Measurements from ENCODE around the gene PTCD1.
"Not testable (repeated sequence)": the region's sequence is repeated elsewhere in the genome, so short reads cannot be mapped to it uniquely, and the experiment has no call there.

The PTCD1 gene

GRCh38 chr7:99449326-99449725, 10.7 kb upstream of the PTCD1 start:
- DNase-seq (ENCODE audit: low read depth in 3 of 3), result no peak

- no peak for DNase-seq (ENCODE audit: low read depth in 3 of 3)
Observed at GRCh38 chr7:99448855-99449254, 10.3 kb upstream of the PTCD1 start.

- DNase-seq (ENCODE audit: low read depth in 3 of 3), result no peak
Observed at GRCh38 chr7:99447943-99448342, 9.3 kb upstream of the PTCD1 start.

DNA sequence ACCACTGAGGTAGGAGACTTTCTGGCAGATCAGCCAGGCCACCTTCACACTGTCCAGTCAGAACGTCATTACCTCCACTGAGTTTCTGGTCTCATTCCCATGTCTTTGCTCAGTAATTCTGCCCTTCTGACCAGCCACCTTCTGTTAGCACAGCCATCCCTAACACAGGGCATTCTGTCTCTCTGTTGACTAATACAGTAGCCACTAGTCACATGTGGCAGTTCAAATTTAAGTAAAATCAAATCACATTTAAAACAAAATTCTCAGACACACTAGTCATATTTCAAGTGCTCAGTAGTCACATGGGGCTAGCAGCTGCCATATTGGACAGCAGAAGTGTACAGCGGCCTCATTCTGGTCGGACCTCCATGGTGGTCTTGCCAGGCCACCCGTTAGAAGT, 7.5 kb upstream of the PTCD1 start:
- no peak for DNase-seq (ENCODE audit: low read depth in 3 of 3)

- DNase-seq (ENCODE audit: low read depth in 3 of 3), result no peak
Observed at GRCh38 chr7:99440195-99440594, 1.6 kb upstream of the PTCD1 start.

DNA sequence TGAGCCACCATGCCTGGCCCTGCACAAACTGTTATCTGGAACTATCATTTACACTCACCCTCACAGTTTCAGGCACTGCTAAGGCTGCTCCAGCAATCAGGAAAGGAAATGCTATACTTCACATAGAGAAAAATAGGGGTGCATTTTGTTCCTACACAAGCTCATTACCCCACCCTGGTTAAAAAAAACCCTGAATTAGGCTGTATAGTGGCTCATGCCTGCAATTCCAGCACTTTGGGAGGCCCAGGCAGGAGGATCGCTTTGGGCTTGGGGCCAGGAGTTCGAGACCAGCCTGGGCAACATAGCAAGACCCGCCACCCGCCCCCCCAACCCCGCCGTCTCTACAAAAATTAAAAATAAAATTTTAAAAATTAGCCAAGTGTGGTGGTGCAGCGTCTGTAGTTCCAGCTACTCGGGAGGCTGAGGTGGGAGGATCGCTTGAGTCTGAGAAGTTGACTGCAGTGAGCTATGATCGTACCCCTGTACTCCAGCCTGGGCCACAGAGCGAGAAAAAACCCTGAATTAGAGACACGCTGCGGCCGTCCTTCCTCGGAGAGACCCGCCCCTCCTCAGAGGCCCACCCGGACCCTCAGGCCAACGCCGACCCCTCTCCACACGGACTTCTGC, 539 bp downstream of the PTCD1 start:
- no peak for DNase-seq (ENCODE audit: low read depth in 3 of 3)

DNA sequence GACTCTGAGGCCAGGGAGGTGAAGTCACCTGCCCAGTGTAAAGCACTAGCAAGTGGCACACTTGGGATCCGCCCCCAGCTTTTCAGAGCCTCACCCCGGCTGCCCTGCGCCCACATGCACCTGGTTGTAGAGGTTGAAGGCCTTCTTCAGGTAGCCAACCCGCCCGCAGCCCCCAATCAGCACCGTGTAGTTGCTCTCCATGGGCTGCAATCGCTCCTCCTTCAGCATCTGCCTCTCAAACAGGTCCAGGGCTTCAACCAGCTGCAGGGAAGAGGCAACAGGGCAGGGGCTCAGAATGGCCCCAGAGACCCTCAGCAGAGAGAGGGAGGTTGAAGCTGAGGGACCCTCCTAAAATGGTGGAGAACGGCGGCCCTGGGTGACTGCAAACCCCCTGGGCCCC, 5.4 kb downstream of the PTCD1 start:
- no peak for DNase-seq (ENCODE audit: low read depth in 3 of 3)

DNA sequence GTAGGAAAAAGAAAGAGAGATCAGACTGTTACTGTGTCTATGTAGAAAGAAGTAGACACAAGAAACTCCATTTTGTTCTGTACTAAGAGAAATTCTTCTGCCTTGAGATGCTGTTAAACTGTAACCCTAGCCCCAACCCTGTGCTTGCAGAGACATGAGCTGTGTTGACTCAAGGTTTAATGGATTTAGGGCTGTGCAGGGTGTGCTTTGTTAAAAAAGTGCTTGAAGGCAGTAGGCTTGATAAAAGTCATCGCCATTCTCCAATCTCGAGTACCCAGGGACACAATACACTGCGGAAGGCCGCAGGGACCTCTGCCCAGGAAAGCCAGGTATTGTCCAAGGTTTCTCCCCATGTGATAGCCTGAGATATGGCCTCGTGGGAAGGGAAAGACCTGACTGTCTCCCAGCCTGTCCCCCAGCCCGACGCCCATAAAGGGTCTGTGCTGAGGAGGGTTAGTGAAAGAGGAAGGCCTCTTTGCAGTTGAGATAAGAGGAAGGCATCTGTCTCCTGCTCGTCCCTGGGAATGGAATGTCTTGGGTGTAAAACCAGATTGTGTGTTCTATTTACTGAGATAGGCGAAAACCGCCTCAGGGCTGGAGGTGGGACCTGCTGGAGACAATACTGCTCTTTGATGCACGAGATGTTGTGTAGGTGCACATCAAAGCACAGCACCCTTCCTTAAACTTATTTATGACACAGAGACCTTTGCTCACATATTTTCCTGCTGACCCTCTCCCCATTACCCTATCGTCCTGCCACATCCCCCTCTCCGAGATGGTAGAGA, 6.7 kb downstream of the PTCD1 start:
- DNase-seq (ENCODE audit: low read depth in 3 of 3), result not testable (repeated sequence)

DNA sequence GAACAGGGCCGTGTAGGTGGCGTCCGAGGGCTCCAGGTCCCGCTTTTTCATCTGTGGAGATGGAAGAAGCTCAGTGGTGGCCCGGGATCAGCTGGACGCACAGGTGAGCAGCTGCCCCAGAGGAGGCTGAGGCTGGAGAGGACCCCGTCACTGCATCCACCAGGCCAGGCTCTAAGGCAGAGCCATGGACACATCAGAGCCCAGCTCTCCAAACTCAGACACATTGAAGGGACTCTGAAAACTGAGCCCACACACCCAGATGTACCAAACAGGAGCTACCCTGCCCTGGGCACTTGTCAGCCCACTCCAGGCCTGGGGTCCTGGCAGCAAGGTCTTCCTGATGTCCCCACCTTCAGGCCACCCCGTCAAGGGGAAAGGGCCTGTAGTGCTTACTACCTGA, 8.8 kb downstream of the PTCD1 start:
- DNase-seq (ENCODE audit: low read depth in 3 of 3), result no peak

DNA sequence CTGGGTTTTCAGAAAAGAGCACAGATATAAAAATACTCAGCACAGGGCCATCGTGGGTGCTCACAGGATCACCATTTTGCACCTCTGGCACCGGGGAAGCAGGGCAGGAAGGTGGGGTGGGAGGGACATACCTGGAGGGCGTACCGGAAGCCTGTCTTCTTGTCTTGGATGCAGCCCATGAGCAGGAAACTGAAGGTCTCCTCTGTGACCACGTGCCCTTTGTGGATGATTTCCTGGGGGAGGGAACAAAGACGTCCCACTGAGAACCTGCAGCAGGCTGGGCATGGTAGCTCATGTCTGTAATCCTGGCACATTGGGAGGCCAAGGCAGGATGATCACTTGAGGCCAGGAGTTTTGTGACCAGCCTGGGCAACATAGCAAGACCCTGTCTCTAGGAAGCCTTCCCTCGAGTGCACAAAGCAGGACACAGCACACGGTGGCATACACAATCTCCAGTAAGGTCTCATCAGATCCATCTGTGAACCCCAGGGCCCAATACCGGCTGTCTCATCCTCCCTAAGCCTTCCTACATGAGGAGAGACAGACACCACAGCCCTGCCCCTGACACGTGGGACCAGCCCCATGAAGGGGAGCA, 9.5 kb downstream of the PTCD1 start:
- no peak for DNase-seq (ENCODE audit: low read depth in 3 of 3)

DNA sequence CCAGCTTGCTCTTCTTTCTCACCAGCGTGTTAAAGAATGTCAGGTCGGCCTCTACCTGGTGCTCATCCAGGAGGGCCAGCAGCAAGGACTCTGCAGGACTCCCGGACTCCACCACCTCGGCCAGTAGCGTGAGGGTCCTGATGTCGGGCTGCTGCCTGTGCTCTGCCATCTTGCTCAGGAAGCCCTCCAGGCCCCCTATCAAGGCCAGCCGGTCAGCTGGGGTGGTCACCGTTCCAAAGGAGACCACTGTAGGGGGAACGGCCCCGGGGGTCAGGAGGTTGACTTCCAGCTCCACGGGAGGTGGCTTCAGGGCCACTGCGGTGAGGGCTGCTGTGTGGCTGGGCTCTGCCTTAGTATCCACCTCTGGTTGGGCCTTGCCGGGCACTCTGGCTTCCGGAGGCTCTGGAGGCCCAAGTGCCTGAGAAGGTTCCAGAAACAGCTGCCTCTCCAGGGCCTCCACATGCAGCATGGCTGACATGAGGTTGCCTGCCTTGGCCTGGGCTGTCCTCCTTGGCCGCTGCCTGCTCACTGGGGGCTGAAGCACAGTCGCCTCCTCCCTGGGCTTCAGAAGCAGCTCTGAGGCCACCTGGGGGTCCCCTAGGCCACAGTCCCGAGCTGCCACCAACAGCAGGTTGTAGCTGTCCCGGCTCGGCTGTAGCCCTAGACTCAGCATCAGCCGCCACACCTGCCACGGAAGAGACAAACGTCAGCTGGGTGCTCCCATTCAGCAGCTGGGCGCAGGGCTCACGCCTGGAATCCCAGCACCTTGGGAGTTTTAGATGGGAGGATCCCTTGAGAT, 13.5 kb downstream of the PTCD1 start:
- DNase-seq (ENCODE audit: low read depth in 3 of 3), result no peak

DNA sequence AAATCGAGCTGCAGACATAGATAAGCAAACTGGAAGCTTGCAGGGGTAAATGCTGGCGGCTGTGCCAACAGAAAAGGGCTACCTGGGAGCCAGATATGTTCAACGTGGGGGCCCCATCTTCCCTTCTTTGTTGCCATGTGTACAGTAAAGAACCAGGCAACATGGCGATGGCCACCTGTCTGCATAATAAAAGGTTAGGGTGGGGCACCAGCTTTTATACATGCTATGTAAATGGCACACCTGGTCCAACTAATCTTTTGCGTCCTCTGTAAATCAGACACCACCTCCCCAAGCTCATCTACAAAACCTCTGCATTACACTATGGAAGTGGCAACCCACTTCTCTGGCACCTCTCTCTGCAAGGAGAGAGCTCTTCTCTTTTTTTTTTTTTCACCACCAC, 16.0 kb downstream of the PTCD1 start:
- no peak for DNase-seq (ENCODE audit: low read depth in 3 of 3)

DNA sequence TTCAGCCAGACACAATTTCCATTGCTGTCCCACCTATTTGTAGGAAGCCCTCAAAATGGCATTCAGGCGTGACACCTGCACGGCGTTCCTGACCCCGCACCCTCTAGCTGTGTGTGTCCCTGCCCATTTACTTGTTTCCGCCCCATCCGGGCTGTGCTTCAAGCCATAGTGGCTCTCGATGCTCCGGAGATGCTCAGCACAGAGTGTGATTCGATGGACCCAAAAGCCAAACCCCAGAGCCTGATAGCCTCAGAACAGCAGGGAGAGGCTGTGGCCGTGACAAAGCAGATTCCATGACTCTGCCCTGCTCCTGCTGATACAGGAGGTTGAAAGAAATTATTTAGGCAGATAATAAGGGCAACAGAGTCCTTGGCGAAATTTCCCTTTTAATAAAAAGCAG, 16.4 kb downstream of the PTCD1 start:
- no peak for DNase-seq (ENCODE audit: low read depth in 3 of 3)

- no peak for DNase-seq (ENCODE audit: low read depth in 3 of 3)
Observed at GRCh38 chr7:99420986-99421385, 17.6 kb downstream of the PTCD1 start.

GRCh38 chr7:99420213-99420612, 18.4 kb downstream of the PTCD1 start:
- DNase-seq (ENCODE audit: low read depth in 3 of 3), result no peak

DNA sequence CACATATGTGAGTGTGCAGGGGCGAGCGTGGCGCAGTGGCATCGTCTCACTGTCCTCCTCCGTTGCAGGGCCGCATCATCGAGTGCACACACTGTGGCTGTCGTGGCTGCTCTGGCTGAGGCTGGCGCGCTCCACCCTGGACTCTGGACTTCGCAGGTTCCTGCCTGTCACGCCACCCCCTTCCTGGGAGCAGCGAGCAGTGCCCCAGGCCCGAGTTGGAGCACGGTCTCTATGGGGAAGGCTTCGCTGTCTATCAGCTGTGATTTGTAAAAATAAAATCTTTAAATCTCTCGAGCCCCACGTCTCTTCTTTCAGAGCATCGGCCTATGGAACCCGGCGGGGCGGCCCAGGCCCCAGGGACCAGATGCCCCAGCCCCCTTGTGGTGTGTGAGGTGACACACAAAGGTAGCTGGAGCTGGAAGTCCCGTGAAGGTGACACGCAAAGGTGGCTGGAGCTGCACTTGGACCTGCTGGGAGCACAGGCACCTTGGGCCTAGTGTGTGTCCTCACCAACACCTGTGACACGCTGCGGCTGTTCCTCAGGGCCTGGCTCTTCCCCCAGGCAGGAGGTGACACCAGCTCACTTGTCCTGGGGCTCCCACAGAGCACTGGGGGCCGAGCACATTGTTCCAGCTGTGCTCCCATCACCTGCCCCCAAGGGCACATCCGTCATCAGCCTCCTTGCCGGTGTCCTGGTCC, 19.1 kb downstream of the PTCD1 start:
- no peak for DNase-seq (ENCODE audit: low read depth in 3 of 3)

GRCh38 chr7:99418260-99418659, 20.3 kb downstream of the PTCD1 start:
- no peak for DNase-seq (ENCODE audit: low read depth in 3 of 3)

DNA sequence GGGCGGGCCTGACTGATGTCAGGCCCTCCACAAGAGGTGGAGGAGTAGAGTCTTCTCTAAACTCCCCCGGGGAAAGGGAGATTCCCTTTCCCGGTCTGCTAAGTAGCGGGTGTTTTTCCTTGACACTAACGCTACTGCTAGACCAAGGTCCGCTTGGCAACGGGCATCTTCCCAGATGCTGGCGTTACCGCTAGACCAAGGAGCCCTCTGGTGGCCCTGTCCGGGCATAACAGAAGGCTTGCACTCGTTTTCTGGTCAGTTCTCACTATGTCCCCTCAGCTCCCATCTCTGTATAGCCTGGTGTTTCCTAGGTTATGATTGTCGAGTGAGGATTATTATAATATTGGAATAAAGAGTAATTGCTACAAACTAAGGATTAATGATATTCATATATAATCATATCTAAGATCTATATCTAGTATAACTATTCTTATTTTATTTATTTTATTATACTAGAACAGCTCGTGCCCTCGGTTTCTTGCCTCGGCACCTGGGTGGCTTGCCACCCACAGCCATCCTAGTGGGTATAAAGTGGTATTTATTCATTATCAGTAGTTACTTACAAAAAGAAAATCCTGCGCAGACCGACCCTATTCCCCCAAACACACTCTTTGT, 23.0 kb downstream of the PTCD1 start:
- not testable (repeated sequence) for DNase-seq (ENCODE audit: low read depth in 3 of 3)

GRCh38 chr7:99410635-99411034, 28.0 kb downstream of the PTCD1 start:
- DNase-seq (ENCODE audit: low read depth in 3 of 3), result no peak

DNA sequence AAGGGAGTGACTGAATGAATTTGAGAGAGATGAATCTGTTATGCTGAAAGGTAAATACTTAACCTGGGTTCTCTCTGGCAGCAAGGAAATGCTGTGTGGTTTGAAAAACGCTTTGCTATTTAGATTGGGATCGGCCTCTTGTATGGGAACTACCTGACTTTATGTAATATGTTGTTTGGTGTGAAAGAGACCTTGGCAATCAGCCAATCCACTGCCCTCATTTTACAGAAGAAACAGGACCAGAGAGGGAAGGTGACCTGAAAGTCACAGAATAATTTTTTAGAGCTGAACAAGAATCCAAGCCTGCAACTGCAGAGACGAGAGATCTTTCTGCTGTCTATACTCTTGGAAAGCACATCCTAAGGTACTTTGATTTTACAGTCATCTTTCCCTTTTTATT, 28.8 kb downstream of the PTCD1 start:
- no peak for DNase-seq (ENCODE audit: low read depth in 3 of 3)

DNA sequence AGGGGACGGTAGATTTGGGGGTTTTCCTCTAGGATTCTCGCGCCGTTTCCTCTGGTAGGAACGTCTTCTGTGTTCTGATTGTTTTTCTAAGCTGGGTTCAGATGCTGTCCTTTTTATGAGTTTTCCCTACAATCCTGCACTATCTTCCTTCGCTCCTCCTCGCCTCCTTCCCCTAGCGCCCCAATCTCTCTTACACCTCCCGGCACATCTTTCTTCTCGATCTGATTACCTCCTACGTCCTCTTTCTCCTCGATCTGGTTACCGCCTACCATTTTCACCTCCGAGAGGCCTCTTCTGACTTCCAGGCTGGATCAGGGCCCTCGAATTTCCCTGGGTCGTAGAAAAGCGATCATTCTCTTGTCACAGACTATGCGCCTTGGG, 29.4 kb downstream of the PTCD1 start:
- no peak for DNase-seq (ENCODE audit: low read depth in 3 of 3)
